HG02852 (cell line): Measurements from ENCODE around the gene GALNT12.

Experiments
- ATAC-seq: cut with Tn5 transposase; IDR thresholded peaks from one replicate; pipeline ENCODE4 v1.9.1; 2021; ENCODE audit warnings: mild to moderate bottlenecking, moderate library complexity; ENCODE audit not compliant: unreplicated experiment

Gene GALNT12

DNA sequence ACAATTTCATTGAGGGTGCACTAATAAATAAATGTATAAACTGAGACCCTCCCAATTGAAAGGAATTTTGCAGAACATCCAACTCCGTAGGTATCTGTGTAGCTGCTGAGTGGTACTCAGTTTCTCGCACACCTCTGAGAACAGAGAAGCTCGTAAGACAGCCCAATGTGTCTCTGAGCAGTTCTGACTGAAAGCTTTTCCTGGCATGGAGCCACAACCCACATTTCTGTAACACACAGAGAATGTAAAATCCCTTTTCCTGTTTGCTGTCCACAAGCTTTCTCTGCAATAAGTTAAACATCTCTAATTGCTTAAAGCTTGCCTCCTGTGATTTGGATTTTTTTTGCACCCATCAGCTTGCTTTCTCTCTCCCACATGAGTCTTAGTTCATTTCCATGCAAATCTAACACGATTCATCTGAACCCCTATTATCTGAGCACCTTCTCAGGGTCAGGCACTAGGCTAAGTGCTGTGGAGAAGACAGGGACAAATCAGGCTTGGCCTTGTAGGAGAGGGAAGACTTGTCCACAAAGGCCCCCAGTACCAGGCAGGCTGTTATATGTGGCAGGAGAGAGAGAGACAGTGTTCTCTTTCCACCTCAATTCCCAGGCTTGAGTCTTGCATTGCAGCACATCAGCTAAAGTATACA lies 92.1 kb downstream of the GALNT12 start:
- ATAC-seq = no peak
